Mesothelial cell of epicardium (in vitro differentiated cells): ENCODE measurements around the gene COTL1. TPM values are rescaled to one million over a fixed set of nuclear protein-coding genes. Genes with fewer than 3 reads are reported as not detected.

Source experiments
- DNase-seq, 2 experiments: peaks; one replicate each; pipeline ENCODE4 v3.0.0; 2021; ENCODE audit warnings: low spot score in 2 of 2; ENCODE audit not compliant: unreplicated experiment in 2 of 2
- H3K27ac Mint-ChIP-seq: 2 replicates; pipeline ENCODE4 v1.8.0; 2021; ENCODE audit warnings: mixed read lengths
- H3K27me3 Mint-ChIP-seq: 2 replicates; pipeline ENCODE4 v1.8.0; 2021; ENCODE audit warnings: low read depth, mixed read lengths
- H3K36me3 Mint-ChIP-seq: 2 replicates; pipeline ENCODE4 v1.8.0; 2021; ENCODE audit warnings: mixed read lengths
- H3K4me1 Mint-ChIP-seq: 2 replicates; pipeline ENCODE4 v1.8.0; 2021; ENCODE audit warnings: mixed read lengths
- H3K4me3 Mint-ChIP-seq: 2 replicates; pipeline ENCODE4 v1.8.0; 2021; ENCODE audit warnings: mild to moderate bottlenecking, moderate library complexity, mixed read lengths
- H3K9me3 Mint-ChIP-seq: 2 replicates; pipeline ENCODE4 v1.8.0; 2021; ENCODE audit warnings: mixed read lengths
- total RNA-seq: library from RNA; stranded (reverse); gene quantifications from 3 replicates; pipeline ENCODE4 v1.2.1, GENCODE V29; 2021
- TF ChIP-seq, protein P1 (sequence below): fragments of 200-600 bp; sonication (generic); IDR thresholded peaks from one replicate; pipeline ENCODE4 v1.5.0; 2021; ENCODE audit warnings: antibody characterized with exemption; ENCODE audit not compliant: unreplicated experiment

The COTL1 gene
- total RNA-seq, 1 donor from 2014 or later = 116 TPM

DNA sequence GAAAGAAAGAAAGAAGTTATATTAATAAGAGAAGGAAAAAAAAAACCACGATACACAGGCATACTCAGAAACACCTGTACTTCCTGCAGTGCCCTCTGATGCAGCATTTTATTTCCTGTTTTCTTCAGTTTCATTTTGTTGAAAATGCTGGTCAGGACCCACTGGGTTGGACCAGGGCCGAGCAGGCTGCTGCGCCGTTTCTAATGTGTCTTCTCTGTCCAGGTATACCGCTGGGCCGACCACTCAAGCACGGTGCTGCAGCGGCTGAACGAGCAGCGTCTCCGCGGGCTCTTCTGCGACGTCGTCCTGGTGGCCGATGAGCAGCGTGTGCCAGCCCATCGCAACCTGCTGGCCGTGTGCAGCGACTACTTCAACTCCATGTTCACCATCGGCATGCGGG is 38.8 kb upstream of the COTL1 start:
- H3K4me1 Mint-ChIP-seq = no peaks in the 10 kb centered on the region
- H3K4me3 Mint-ChIP-seq = no peak overlapping the region
- TF ChIP-seq, protein P1, sequence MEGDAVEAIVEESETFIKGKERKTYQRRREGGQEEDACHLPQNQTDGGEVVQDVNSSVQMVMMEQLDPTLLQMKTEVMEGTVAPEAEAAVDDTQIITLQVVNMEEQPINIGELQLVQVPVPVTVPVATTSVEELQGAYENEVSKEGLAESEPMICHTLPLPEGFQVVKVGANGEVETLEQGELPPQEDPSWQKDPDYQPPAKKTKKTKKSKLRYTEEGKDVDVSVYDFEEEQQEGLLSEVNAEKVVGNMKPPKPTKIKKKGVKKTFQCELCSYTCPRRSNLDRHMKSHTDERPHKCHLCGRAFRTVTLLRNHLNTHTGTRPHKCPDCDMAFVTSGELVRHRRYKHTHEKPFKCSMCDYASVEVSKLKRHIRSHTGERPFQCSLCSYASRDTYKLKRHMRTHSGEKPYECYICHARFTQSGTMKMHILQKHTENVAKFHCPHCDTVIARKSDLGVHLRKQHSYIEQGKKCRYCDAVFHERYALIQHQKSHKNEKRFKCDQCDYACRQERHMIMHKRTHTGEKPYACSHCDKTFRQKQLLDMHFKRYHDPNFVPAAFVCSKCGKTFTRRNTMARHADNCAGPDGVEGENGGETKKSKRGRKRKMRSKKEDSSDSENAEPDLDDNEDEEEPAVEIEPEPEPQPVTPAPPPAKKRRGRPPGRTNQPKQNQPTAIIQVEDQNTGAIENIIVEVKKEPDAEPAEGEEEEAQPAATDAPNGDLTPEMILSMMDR = no peak
- no peaks in the 10 kb centered on the region for H3K9me3 Mint-ChIP-seq
- DNase-seq = no peak
- no peak overlapping the region for H3K27ac Mint-ChIP-seq
- no peaks in the 10 kb centered on the region for H3K27me3 Mint-ChIP-seq
- peaks cover 37% of the 10 kb centered on the region for H3K36me3 Mint-ChIP-seq

DNA sequence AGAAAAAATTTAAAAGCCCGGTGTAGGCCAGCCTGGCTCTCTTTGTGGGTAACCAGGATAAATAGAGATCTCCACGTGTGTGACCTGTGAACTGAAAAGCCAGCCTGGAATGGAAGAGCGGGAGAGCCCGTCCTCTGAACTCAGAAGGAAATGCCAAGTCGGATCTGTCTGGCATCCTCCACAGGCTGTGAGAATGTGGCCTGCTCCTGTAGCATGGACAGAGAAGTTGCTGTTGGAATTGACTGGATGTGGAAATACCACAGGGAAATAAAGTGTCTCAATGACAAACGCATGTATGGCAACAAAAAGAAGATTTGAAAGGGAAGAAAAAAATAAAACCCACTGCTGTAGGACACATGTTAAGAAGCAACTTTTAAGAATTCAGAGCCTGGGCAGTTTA is 37.1 kb upstream of the COTL1 start:
- peaks cover 33% of the 10 kb centered on the region for H3K36me3 Mint-ChIP-seq
- no peak overlapping the region for H3K4me3 Mint-ChIP-seq
- no peaks in the 10 kb centered on the region for H3K27me3 Mint-ChIP-seq
- H3K9me3 Mint-ChIP-seq = no peaks in the 10 kb centered on the region
- peaks cover 10% of the 10 kb centered on the region for H3K4me1 Mint-ChIP-seq
- TF ChIP-seq, protein P1 = no peak
- DNase-seq = no peak
- no peak overlapping the region for H3K27ac Mint-ChIP-seq

DNA sequence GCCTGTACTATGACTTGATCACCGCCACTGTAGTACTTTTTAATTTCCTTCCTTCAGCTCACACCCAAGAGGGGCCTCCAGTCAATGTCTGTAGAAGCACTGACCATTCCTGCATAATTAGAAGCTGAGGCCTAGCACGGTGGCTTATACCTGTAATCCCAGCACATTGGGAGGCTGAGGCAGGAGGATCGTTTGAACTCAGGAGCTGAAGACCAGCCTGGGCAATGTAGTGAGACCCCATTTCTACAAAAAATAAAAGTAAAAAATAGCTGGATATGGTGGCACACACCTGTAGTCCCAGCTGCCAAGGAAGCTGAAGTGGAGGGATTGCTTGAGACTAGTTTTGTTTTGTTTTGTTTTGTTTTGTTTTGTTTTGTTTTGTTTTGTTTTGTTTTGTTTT is 36.4 kb upstream of the COTL1 start:
- peaks cover 16% of the 10 kb centered on the region for H3K4me1 Mint-ChIP-seq
- no peaks in the 10 kb centered on the region for H3K9me3 Mint-ChIP-seq
- no peak for DNase-seq
- H3K4me3 Mint-ChIP-seq = no peak overlapping the region
- TF ChIP-seq, protein P1 = no peak
- no peaks in the 10 kb centered on the region for H3K27me3 Mint-ChIP-seq
- H3K36me3 Mint-ChIP-seq = peaks cover 33% of the 10 kb centered on the region
- H3K27ac Mint-ChIP-seq = no peak overlapping the region

DNA sequence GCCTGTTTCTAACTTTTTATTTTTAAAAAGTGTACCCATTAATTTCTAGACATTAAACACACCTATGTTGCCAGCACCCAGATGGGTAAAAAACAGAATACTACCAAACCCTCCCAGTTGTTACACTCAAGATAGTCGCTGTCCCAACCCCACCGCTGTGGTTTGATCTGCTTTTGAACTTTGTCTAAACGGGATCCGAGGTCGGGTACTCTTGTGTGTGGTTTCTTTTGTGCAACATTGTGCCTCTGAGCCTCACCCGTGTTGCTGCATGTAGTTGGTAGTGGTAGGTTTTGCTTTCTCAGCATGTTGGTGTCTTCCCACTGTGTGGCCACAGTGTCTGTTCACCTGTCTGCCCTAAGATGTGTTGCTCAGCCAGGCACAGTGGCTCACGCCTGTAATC is 34.7 kb upstream of the COTL1 start:
- Mint-ChIP-seq H3K4me1 (peaks cover 22% of the 10 kb centered on the region), H3K9me3 (no peaks in the 10 kb centered on the region), H3K4me3 (no peak overlapping the region), H3K36me3 (peaks cover 18% of the 10 kb centered on the region), H3K27me3 (no peaks in the 10 kb centered on the region), H3K27ac (no peak overlapping the region)
- DNase-seq = no peak
- TF ChIP-seq, protein P1 = no peak

DNA sequence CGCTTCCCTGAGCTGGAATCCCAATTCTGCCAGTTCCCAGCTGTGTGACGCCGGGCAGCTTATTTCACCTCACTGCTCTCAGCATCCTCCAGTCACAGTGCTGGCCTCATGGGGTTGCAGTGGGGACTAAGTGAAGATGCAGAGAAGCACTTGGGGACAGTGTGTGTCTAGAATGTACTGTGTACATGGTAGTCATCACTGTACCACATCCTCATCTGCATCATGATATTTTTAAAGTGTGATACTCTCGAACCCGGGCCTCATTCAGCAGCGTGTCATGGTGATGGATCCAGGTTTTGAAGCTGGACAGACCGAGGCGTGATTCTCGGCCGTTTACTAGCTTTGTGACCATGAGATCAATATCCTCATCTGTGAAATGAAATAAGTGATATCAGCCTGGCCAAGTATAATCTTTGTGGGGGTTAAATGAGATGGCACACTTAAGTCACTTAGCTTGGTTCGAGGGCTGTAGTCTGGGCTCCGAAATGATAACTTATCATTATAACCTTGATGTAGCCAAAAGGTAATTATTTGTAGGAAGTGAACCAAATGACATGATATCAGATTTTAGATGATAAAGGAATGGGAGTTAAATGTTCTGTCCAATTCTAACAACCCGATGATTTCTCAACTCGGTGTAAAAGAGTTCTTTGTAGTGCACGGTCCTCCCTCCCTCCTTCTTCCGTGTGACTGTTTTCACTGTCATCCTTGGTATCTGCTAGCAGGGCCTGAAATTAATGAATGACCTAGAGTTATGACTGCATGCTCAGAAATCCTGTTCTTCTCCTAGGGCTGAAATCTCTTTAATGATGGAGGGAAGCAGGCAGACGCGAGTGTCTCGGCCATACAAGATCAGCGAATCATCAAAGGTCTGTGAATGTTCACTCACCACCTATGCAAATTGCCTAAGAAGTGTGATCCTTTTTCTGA is 32.4 kb upstream of the COTL1 start:
- peak overlapping the region; percentile 54 for H3K4me3 Mint-ChIP-seq
- DNase-seq = no peak
- H3K36me3 Mint-ChIP-seq = peaks cover 15% of the 10 kb centered on the region
- no peaks in the 10 kb centered on the region for H3K27me3 Mint-ChIP-seq
- H3K4me1 Mint-ChIP-seq = peaks cover 22% of the 10 kb centered on the region
- H3K27ac Mint-ChIP-seq = peak overlapping the region; percentile 35
- no peaks in the 10 kb centered on the region for H3K9me3 Mint-ChIP-seq
- TF ChIP-seq, protein P1 = no peak
